Bronchial epithelial cell (primary cell): ENCODE measurements around the gene TMEM150C. TPM values are rescaled to one million over a fixed set of nuclear protein-coding genes. Genes with fewer than 3 reads are reported as not detected.
A peak's percentile ranks its signal among the peaks of the same experiment; 100 is the strongest.

Source experiments
- DNase-seq: peaks from one replicate; pipeline ENCODE4 v3.0.0-alpha.2; 2010; ENCODE audit warnings: low read depth
- FAIRE-seq: peaks from 2 replicates; lab custom pipeline; 2011; peaks lifted over from hg19 to GRCh38; lab: Jason Lieb, UNC
- H3K27me3 ChIP-seq: 2 replicates; pipeline ENCODE4 v1.5.1; 2011; ENCODE audit warnings: low read length; ENCODE audit not compliant: control insufficient read depth, insufficient read depth
- H3K36me3 ChIP-seq: 2 replicates; pipeline ENCODE4 v1.5.1; 2011; ENCODE audit warnings: low read length; ENCODE audit not compliant: control insufficient read depth, insufficient read depth
- H3K4me3 ChIP-seq: 2 replicates; pipeline ENCODE4 v1.5.1; 2011; ENCODE audit warnings: mild to moderate bottlenecking, low read depth, low read length, control low read depth
- total RNA-seq: library from RNA; depleted of rRNA; stranded (reverse); fragments of >200 nt; gene quantifications from 2 replicates; pipeline ENCODE4 v1.2.1, GENCODE V29; 2014
- TF ChIP-seq, protein P1 (sequence below): IDR thresholded peaks from 2 replicates; pipeline ENCODE4 v1.5.1; 2011; ENCODE audit warnings: mild to moderate bottlenecking, moderate library complexity, low read length, control low read depth, inconsistent platforms; ENCODE audit not compliant: insufficient read depth, severe bottlenecking

The TMEM150C gene
- under 0.01 and 0.13 TPM in 2 replicates for total RNA-seq

DNA sequence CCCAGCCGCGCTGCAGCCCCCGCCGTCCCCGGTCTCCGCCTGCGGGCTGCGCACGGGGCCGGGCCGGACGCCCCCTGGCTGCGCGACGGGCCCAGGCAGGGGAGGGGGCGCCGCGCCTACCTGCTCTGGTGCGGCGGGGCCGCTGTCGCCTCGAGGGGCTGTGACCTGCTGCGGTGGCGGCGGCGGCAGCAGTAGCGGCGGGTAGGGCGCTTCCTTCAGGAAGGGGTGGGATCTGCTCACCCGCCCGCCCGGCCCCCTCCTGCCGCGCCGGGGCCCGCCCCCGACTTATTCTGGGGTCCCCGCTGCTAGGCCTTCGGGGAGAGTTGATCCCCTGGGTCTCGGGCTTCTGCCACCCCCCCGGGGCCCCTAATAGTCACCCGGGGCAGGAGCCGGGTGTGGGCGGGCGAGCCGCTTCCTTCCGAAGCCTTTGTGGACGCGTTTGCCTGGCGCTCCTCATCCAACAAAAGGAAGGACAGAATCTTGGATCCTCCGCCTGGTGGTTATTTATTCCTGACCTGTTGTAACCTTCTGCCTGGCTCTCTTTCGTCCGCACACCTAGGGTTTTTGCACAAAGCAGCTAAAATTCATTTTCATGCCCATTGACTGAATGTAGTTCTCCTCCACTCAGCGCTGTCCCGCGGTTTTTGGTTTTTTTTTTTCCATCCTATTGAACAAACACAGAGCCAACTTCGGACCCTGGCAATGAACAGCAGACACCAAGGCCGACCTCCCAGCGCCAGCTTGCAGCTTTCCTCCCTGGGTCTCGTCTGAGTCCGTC is at the start of gene TMEM150C:
TSS of gene TMEM150C (minus strand) at position 203 of the 778 bp plus-strand sequence. CDS start 57,331 bp downstream, outside the sequence.
- TF ChIP-seq, protein P1, sequence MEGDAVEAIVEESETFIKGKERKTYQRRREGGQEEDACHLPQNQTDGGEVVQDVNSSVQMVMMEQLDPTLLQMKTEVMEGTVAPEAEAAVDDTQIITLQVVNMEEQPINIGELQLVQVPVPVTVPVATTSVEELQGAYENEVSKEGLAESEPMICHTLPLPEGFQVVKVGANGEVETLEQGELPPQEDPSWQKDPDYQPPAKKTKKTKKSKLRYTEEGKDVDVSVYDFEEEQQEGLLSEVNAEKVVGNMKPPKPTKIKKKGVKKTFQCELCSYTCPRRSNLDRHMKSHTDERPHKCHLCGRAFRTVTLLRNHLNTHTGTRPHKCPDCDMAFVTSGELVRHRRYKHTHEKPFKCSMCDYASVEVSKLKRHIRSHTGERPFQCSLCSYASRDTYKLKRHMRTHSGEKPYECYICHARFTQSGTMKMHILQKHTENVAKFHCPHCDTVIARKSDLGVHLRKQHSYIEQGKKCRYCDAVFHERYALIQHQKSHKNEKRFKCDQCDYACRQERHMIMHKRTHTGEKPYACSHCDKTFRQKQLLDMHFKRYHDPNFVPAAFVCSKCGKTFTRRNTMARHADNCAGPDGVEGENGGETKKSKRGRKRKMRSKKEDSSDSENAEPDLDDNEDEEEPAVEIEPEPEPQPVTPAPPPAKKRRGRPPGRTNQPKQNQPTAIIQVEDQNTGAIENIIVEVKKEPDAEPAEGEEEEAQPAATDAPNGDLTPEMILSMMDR = no peak
- Histone ChIP-seq H3K27me3 (peaks cover 7% of the 10 kb centered on the region), H3K36me3 (no peaks in the 10 kb centered on the region), H3K4me3 (peak within 1 kb of the TSS; percentile 24)
- FAIRE-seq = no peak
- DNase-seq = peak; percentile 6

DNA sequence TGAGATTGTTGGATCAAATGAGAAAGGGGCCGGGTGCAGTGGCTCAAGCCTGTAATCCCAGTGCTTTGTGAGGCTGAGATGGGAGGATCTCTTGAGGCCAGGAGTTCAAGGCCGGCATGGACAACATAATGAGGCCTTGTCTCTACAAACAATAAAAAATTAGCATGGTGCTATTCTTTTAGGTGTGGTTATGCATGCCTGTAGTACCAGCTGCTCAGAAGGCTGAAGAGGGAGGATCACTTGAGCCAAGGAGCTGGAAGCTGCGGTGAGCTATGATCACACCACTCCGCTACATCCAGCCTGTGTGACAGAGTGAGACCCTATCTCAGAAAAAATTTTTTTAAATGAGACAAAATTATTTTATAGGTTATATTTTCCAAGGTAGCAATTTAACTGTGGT is 49.7 kb upstream of the TMEM150C start:
- FAIRE-seq = no peak
- peaks cover 2% of the 10 kb centered on the region for H3K27me3 ChIP-seq
- no peak for DNase-seq
- no peaks in the 10 kb centered on the region for H3K36me3 ChIP-seq
- H3K4me3 ChIP-seq = no peak overlapping the region
- TF ChIP-seq, protein P1 = no peak

- TF ChIP-seq, protein P1 = no peak
- peaks cover 2% of the 10 kb centered on the region for H3K27me3 ChIP-seq
- FAIRE-seq (peak; percentile 64), DNase-seq (no peak)
- no peak overlapping the region for H3K4me3 ChIP-seq
- H3K36me3 ChIP-seq = no peaks in the 10 kb centered on the region
Observed at GRCh38 chr4:82610041-82610440, 48.3 kb upstream of the TMEM150C start.

DNA sequence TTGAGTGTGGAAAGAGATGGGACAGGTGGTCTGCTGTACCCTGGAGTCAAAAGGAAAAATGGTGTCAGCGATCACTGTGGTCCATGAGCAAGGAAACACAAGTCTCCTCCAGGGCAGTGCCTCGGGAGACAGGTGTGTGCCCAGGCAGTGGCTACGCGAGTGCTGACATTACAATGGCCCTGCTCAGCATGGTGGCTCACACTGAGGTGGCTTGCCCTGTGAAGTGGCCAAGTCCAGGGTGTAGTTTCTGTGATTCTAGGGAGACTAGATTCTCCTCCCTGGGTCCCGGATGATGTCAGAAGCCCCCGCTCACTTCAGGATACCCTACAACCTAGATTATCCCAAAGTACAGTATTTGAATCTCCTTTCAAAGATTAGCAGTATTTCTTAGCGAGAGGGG is 44.8 kb upstream of the TMEM150C start:
- DNase-seq (no peak), FAIRE-seq (no peak)
- no peak overlapping the region for H3K4me3 ChIP-seq
- TF ChIP-seq, protein P1 = no peak
- H3K27me3 ChIP-seq = no peaks in the 10 kb centered on the region
- H3K36me3 ChIP-seq = no peaks in the 10 kb centered on the region

DNA sequence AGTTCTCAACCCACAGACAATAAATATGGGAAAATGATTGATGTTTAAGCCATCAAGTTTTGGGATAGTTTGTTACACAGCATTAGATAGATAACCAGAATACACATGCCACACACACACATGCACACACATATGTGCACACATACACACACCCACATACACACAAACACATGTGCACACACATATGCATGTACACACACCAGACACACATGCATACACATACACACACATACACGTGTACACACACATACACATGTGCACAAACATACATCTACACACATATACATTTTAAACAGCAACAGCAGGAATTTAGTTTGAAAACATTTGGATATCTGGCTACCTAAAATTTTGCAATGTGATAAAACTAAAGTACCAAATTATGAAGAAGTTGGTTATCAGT is 42.7 kb upstream of the TMEM150C start:
- Histone ChIP-seq H3K27me3 (no peaks in the 10 kb centered on the region), H3K4me3 (no peak overlapping the region), H3K36me3 (no peaks in the 10 kb centered on the region)
- TF ChIP-seq, protein P1 = no peak
- FAIRE-seq = peak; percentile 62
- DNase-seq = no peak
